Measurements from ENCODE around the gene SNAPC2. TPM values are rescaled to one million over a fixed set of nuclear protein-coding genes. Genes with fewer than 3 reads are reported as not detected.

The SNAPC2 gene
- total RNA-seq, 1 donor from 2014 or later: 30.5 TPM

DNA sequence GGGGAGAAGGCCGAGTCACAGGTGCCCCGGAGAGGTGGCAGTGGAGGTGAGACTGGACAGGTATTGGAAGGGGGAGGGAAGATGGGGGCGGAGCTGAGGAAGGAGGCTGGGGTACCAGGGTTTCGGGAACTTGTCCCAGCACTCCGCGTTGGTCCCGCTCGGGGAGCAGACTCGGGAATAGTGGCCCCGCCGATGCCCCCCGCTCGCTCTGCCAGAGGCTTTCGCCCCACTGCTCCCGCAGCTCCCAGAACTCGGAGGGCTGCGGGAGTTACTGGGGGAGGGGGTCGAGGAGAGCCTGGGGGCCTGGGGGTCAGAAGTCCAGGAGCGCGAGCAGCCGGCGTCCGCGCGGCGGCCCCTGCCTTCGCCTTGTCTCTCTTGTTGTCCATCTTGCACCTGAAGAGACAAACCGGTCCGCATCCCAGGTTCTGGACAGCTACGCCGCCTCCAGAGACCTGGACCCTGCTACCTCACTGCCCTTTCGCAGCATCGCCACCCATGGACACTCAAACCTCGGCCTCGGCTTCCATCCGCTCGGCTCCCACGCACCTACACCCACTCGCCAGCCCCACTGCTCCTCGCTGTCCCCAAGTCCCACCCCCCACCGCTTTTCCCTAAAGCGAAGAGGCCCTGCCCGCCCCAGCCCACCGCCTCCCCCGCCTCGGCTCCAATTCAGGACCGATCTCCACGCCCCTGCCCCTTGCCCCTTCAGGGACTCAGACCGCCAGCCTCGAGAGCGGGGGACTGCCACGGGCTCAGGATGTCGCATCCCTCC, 46.6 kb upstream of the SNAPC2 start:
- peak overlapping the region; percentile 18 to 30 for H3K4me3 ChIP-seq
- no peaks in the 10 kb centered on the region for H3K9me3 ChIP-seq
- intact Hi-C loops (cut with DNase I): no loop called here
- DNase-seq (ENCODE audit: low spot score in 2 of 2): no peak
- peaks cover 13 to 17% of the 10 kb centered on the region in 2 donors for H3K4me1 ChIP-seq
- TF ChIP-seq, protein P1, sequence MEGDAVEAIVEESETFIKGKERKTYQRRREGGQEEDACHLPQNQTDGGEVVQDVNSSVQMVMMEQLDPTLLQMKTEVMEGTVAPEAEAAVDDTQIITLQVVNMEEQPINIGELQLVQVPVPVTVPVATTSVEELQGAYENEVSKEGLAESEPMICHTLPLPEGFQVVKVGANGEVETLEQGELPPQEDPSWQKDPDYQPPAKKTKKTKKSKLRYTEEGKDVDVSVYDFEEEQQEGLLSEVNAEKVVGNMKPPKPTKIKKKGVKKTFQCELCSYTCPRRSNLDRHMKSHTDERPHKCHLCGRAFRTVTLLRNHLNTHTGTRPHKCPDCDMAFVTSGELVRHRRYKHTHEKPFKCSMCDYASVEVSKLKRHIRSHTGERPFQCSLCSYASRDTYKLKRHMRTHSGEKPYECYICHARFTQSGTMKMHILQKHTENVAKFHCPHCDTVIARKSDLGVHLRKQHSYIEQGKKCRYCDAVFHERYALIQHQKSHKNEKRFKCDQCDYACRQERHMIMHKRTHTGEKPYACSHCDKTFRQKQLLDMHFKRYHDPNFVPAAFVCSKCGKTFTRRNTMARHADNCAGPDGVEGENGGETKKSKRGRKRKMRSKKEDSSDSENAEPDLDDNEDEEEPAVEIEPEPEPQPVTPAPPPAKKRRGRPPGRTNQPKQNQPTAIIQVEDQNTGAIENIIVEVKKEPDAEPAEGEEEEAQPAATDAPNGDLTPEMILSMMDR (IDR thresholded peaks at IDR 0.05): no peak
- peaks cover 18% of the 10 kb centered on the region for H3K27me3 ChIP-seq
- no peak overlapping the region for H3K27ac ChIP-seq
- no peaks in the 10 kb centered on the region for H3K36me3 ChIP-seq

DNA sequence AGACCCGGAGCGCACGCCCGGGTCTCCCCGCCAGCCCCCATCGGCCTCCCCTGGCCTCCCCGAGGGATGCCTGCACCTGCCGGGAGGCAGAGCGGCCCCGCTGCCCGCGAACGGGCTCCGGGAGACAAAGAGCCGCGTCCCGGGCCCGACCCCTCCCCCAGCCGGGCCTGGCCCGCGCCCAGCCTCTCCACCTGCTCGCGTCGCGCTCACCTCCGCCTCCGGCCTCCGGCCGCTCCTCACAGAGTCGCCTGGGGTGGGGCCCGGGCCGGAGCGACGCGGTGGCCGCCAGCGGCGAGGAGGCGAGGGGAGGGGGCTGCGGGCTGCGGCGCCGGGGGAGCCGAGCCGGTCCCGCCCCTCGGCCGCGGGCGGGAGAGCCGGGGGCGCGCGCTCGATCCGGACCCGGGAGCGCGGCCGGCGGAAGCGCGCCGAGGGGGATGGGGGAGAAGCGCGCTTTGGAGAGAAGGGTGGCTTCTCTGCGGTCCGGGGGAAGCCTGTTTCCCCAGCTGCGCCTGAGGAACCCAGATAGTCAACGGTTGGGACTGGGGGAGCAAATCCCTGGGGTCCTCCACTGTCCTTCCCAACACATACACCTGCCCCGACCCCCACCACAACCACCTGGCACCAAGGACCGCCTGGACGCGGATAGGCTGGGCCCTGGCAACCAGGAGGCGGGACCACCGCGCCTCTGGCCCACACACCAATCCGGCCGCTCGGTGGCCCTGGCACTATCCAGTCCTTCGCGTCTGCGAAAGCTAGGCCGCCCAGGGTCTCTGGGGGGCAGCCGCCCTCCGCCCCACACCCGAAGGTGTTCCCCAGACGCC, 45.9 kb upstream of the SNAPC2 start, which contains the start of gene PRR36:
Gene PRR36 (minus strand): TSS at position 315 of the 821 bp plus-strand sequence. CDS start 701 bp downstream, outside the sequence.
- Histone ChIP-seq H3K9me3 (no peaks in the 10 kb centered on the region), H3K27me3 (peaks cover 16% of the 10 kb centered on the region), H3K36me3 (no peaks in the 10 kb centered on the region), H3K4me3 (peak within 1 kb of the TSS; percentile 18 to 30), H3K27ac (no peak within 1 kb of the TSS), H3K4me1 (peaks cover 5 to 11% of the 10 kb centered on the region in 2 donors)
- TF ChIP-seq, protein P1 (IDR thresholded peaks at IDR 0.05): no peak
- intact Hi-C loops (cut with DNase I): no loop called here
- DNase-seq (ENCODE audit: low spot score in 2 of 2): no peak

DNA sequence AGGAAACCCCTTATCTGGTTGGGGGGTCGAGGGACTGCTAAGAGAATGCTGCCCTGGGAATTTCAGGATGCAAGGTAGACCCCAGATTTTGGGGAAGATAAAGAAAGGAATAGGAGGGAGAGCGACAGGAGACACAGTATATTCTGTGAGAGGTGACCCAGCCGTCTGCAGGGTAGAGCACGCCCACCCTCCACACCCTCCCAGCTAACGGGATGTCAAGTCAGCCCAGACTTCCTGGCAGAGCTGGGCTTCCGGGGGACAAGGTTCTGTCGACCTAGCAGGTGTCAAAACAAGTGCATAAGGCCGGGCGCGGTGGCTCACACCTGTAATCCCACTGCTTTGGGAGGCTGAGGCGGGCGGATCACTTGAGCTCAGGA, 45.3 kb upstream of the SNAPC2 start:
- peaks cover 16% of the 10 kb centered on the region for H3K27me3 ChIP-seq
- TF ChIP-seq, protein P1 (IDR thresholded peaks at IDR 0.05): no peak
- intact Hi-C loops (cut with DNase I): no loop called here
- H3K4me1 ChIP-seq: peaks cover 0 to 5% of the 10 kb centered on the region in 2 donors
- no peaks in the 10 kb centered on the region for H3K9me3 ChIP-seq
- H3K36me3 ChIP-seq: no peaks in the 10 kb centered on the region
- no peak for DNase-seq (ENCODE audit: low spot score in 2 of 2)
- no peak overlapping the region for H3K27ac ChIP-seq
- H3K4me3 ChIP-seq: no peak overlapping the region

DNA sequence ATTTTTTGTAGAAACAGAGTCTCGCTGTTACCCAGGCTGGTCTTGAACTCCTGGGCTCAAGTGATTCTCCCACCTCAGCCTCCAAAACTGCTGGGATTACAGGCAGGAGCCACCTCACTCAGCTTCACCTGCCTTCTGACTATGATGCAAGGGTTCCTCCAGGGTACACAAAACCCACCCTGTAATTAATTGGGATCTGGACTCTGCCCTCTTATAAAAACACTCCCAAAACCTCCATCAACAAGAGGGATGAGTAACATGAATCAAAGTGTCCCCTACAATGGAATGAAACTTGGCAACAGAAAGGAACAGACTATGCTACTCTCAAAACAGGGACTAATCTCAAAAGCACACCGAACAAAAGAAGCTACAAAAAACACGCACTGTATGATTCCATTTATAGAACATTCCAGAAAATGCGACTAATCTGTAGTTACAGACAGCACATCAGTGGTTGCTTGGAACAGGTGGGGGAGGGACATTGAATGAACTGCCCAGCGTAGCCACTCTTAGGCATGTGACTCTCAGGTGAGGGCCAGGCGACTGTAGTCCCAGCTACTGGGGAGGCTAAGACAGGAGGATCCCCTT, 42.8 kb upstream of the SNAPC2 start:
- intact Hi-C loops (cut with DNase I): no loop called here

More for the DNA sequence above, 42.8 kb upstream of the SNAPC2 start:
- Histone ChIP-seq H3K4me3 (no peak overlapping the region), H3K36me3 (no peaks in the 10 kb centered on the region), H3K27ac (no peak overlapping the region), H3K4me1 (peaks cover 0 to 5% of the 10 kb centered on the region in 2 donors), H3K27me3 (peaks cover 16% of the 10 kb centered on the region), H3K9me3 (no peaks in the 10 kb centered on the region)
- no peak for DNase-seq (ENCODE audit: low spot score in 2 of 2)
- TF ChIP-seq, protein P1 (IDR thresholded peaks at IDR 0.05): no peak
